Measurements from ENCODE around the gene OR1A1.
"Not testable (repeated sequence)": the region's sequence is repeated elsewhere in the genome, so short reads cannot be mapped to it uniquely, and the experiment has no call there.

- not testable (repeated sequence) for TF ChIP-seq CTCF, POLR2AphosphoS5 (IDR thresholded peaks at IDR 0.05)
Observed at GRCh38 chr17:3241044-3241443, 33.6 kb downstream of the OR1A1 start.

Measured in gastroesophageal sphincter (tissue), 3 donors.